Glutamatergic neuron (in vitro differentiated cells): ENCODE data around the gene FGD4. TPM values are rescaled to one million over a fixed set of nuclear protein-coding genes. Genes with fewer than 3 reads are reported as not detected.
"Not testable (repeated sequence)": the region's sequence is repeated elsewhere in the genome, so short reads cannot be mapped to it uniquely, and the experiment has no call there.

ENCODE experiments used
- DNase-seq: peaks from one replicate; pipeline ENCODE4 v3.0.0; 2022
- H3K27ac Mint-ChIP-seq: one replicate; pipeline ENCODE4 v1.8.0; 2020; ENCODE audit warnings: mild to moderate bottlenecking, mixed read lengths, inconsistent platforms; ENCODE audit not compliant: unreplicated experiment
- H3K27me3 Mint-ChIP-seq: one replicate; pipeline ENCODE4 v1.8.0; 2020; ENCODE audit warnings: mild to moderate bottlenecking, moderate library complexity, mixed read lengths, inconsistent platforms; ENCODE audit not compliant: unreplicated experiment
- H3K36me3 Mint-ChIP-seq: one replicate; pipeline ENCODE4 v1.8.0; 2020; ENCODE audit warnings: mild to moderate bottlenecking, mixed read lengths, inconsistent platforms; ENCODE audit not compliant: unreplicated experiment
- H3K4me1 Mint-ChIP-seq: one replicate; pipeline ENCODE4 v1.8.0; 2020; ENCODE audit warnings: mild to moderate bottlenecking, low read depth, mixed read lengths, inconsistent platforms; ENCODE audit not compliant: unreplicated experiment
- H3K4me3 Mint-ChIP-seq: one replicate; pipeline ENCODE4 v1.8.0; 2020; ENCODE audit warnings: mild to moderate bottlenecking, mixed read lengths, inconsistent platforms; ENCODE audit not compliant: unreplicated experiment
- H3K9me3 Mint-ChIP-seq: one replicate; pipeline ENCODE4 v1.8.0; 2020; ENCODE audit warnings: mild to moderate bottlenecking, moderate library complexity, mixed read lengths, inconsistent platforms; ENCODE audit not compliant: unreplicated experiment
- total RNA-seq: library from RNA; stranded (reverse); fragmentation: NEBNext Ultra II Directional; extraction: Animal tissue kit (Norgen Biotek cat#: 25700); gene quantifications from one replicate; pipeline ENCODE4 v1.2.1, GENCODE V29; 2021; ENCODE audit not compliant: unreplicated experiment
- TF ChIP-seq, protein P1 (sequence below): fragments of 200-600 bp; sonication (generic); IDR thresholded peaks from one replicate; pipeline ENCODE4 v1.5.0; 2021; ENCODE audit not compliant: partially characterized antibody, unreplicated experiment

Gene FGD4
- total RNA-seq, 1 donor from 2014 or later = 105 TPM

DNA sequence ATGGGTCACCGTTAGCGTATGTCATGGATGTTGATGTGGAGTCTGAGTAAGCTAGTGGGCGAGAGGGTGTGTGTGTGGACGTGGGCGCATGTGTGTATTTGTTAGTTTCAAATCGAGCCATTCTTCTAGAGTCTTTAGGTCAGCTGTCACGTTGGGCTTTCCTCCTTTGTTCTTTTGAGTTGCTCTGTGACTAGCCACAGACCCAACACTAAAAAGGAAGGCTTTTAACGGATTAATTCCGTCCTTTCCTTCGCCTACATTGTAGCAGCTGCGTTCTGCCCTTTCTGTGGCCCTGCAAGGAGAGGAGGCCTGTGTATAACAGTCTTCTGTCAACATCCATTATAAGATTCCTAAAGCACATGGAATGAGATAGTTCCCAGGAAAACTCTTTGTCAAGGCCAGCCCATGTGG lies 162.6 kb downstream of the FGD4 start:
- peaks cover 6% of the 10 kb centered on the region for H3K27me3 Mint-ChIP-seq
- peak overlapping the region; percentile 60 for H3K4me3 Mint-ChIP-seq
- H3K9me3 Mint-ChIP-seq = peaks cover 7% of the 10 kb centered on the region
- H3K4me1 Mint-ChIP-seq = peaks cover 48% of the 10 kb centered on the region
- no peak for DNase-seq
- no peaks in the 10 kb centered on the region for H3K36me3 Mint-ChIP-seq
- H3K27ac Mint-ChIP-seq = peak overlapping the region; percentile 98
- TF ChIP-seq, protein P1, sequence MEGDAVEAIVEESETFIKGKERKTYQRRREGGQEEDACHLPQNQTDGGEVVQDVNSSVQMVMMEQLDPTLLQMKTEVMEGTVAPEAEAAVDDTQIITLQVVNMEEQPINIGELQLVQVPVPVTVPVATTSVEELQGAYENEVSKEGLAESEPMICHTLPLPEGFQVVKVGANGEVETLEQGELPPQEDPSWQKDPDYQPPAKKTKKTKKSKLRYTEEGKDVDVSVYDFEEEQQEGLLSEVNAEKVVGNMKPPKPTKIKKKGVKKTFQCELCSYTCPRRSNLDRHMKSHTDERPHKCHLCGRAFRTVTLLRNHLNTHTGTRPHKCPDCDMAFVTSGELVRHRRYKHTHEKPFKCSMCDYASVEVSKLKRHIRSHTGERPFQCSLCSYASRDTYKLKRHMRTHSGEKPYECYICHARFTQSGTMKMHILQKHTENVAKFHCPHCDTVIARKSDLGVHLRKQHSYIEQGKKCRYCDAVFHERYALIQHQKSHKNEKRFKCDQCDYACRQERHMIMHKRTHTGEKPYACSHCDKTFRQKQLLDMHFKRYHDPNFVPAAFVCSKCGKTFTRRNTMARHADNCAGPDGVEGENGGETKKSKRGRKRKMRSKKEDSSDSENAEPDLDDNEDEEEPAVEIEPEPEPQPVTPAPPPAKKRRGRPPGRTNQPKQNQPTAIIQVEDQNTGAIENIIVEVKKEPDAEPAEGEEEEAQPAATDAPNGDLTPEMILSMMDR = no peak

DNA sequence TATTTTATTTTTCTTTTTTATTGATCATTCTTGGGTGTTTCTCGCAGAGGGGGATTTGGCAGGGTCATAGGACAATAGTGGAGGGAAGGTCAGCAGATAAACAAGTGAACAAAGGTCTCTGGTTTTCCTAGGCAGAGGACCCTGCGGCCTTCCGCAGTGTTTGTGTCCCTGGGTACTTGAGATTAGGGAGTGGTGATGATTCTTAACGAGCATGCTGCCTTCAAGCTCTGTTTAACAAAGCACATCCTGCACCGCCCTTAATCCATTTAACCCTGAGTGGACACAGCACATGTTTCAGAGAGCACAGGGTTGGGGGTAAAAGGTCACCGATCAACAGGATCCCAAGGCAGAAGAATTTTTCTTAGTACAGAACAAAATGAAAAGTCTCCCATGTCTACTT lies 163.1 kb downstream of the FGD4 start:
- peaks cover 52% of the 10 kb centered on the region for H3K4me1 Mint-ChIP-seq

DNA sequence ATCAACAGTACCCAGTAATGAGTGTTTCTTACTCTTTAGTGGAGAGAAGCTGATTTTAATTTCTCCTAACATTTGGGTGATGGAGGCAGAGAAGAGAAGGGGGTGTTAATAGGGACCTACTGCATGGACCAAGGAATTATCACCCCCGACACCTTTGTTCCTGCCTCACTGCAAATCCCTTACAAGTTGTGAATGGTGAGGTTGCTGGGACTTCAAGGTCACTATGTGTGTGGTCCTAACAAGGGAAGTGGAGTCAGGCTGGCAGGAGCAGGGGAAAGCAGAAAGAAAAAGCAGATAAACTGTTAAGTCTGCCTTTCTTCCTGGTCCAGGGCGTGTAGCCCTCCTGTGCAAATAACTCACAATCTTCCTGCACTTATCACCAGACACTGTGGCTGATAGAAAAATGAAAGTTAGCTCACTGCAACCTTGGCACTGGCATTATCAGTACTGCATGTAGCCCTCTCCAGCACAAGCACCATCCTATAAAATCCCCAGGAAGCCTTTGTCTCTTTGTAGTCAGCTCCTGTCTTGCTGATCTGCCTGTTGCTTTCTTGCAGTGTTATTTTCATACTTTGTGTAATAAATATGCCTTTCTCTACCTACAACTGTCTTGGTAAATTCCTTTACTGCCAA lies 167.4 kb downstream of the FGD4 start:
- TF ChIP-seq, protein P1 = no peak
- Mint-ChIP-seq H3K27ac (peak overlapping the region; percentile 65), H3K36me3 (no peaks in the 10 kb centered on the region), H3K9me3 (peaks cover 17% of the 10 kb centered on the region), H3K27me3 (peaks cover 14% of the 10 kb centered on the region), H3K4me3 (peak overlapping the region; percentile 22), H3K4me1 (peaks cover 60% of the 10 kb centered on the region)
- no peak for DNase-seq

More for the DNA sequence above, 163.1 kb downstream of the FGD4 start:
- Mint-ChIP-seq H3K27ac (peak overlapping the region; percentile 98), H3K4me3 (peak overlapping the region; percentile 60)
- DNase-seq, H3K27me3 Mint-ChIP-seq, H3K9me3 Mint-ChIP-seq, H3K36me3 Mint-ChIP-seq: not testable (repeated sequence)

DNA sequence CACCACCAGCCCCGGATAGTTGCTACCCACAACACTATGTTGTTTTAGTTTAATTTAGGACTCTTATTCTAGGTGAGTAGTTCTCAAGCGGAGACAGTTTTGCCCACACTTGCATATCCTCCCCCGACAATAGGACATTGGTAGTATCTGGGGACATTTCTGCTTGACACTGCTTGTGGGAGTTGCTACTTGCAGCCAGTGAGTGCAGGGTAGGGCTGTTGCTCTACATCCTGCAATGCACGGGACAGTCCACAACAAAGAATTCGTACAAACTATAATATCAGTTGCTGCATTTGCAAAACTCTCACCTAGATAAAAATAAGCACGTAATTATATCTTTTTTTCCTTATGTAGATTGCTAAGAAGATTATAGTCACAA lies 167.9 kb downstream of the FGD4 start:
- TF ChIP-seq, protein P1 = no peak
- peaks cover 56% of the 10 kb centered on the region for H3K4me1 Mint-ChIP-seq

DNA sequence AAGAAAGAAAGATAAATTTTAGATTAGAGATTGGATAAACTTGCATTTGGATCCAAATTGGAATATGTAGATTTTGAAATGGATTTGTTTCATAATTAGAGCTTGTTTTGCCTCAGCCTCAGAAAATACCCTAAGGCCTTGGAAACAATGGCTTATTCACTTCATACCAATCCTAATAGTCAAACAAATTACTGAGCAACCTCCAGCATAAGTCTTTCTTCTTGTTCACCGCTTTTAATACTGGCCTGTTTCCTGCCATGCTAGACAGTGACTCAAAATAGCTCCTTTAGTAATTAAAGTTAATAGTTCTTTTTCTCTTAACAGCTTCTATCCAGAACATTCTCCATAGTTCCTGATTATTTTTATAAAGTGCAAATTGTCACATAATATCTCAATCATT lies 168.9 kb downstream of the FGD4 start:
- peaks cover 22% of the 10 kb centered on the region for H3K9me3 Mint-ChIP-seq
- TF ChIP-seq, protein P1 = no peak
- H3K27ac Mint-ChIP-seq = peak overlapping the region; percentile 60
- peak overlapping the region; percentile 3 for H3K4me3 Mint-ChIP-seq
- H3K27me3 Mint-ChIP-seq = peaks cover 13% of the 10 kb centered on the region
- peaks cover 62% of the 10 kb centered on the region for H3K4me1 Mint-ChIP-seq
- no peak for DNase-seq
- no peaks in the 10 kb centered on the region for H3K36me3 Mint-ChIP-seq

More for the DNA sequence above, 167.9 kb downstream of the FGD4 start:
- Mint-ChIP-seq H3K36me3 (no peaks in the 10 kb centered on the region), H3K4me3 (peak overlapping the region; percentile 22), H3K27ac (peak overlapping the region; percentile 65), H3K9me3 (peaks cover 17% of the 10 kb centered on the region), H3K27me3 (peaks cover 13% of the 10 kb centered on the region)
- DNase-seq = no peak
